ENCODE results near the gene PTPRU.

DNA sequence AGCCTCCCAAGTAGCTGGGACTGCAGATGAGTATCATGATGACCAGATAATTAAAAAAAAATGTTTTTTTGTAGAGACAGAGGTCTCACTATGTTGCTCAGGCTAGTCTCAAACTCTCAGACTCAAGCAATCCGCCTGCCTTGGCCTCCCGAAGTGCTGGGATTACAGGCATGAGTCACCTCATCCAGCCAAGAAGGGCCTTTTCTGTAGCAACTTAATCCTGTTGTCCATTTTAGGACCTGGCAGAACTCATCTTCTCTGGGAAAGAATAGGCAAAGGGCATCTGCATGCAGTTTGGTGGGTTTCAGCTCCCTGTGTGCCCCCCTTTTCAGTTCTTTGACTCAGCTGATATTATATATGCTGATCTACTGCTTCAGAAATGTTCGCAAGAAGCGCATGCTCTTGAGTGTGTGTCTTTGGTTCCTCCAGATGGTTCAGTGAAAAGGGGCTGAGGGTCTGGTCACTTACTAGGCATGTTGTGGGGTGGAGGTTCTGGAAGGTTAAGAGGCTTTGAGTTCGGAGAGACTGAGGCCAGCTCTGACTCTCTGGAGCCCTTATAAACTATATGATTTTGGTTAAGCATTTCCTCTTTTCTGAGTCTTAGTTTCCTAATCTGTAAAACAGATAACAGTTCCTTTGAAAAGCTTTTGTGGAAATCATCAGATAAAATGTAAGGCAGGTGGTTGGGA is 35.3 kb upstream of the PTPRU start:
- TF ChIP-seq POLR2A (IDR thresholded peaks at IDR 0.05): no peak
- TF ChIP-seq, protein P1, sequence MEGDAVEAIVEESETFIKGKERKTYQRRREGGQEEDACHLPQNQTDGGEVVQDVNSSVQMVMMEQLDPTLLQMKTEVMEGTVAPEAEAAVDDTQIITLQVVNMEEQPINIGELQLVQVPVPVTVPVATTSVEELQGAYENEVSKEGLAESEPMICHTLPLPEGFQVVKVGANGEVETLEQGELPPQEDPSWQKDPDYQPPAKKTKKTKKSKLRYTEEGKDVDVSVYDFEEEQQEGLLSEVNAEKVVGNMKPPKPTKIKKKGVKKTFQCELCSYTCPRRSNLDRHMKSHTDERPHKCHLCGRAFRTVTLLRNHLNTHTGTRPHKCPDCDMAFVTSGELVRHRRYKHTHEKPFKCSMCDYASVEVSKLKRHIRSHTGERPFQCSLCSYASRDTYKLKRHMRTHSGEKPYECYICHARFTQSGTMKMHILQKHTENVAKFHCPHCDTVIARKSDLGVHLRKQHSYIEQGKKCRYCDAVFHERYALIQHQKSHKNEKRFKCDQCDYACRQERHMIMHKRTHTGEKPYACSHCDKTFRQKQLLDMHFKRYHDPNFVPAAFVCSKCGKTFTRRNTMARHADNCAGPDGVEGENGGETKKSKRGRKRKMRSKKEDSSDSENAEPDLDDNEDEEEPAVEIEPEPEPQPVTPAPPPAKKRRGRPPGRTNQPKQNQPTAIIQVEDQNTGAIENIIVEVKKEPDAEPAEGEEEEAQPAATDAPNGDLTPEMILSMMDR (IDR thresholded peaks at IDR 0.05): no peak

All from vagina (tissue), 2 donors.